ENCODE data around the gene CAMK2B. TPM values are rescaled to one million over a fixed set of nuclear protein-coding genes. Genes with fewer than 3 reads are reported as not detected.

The CAMK2B gene
- total and polyA plus RNA-seq, 2 experiments from 2014 or later = 0.37 to 1.7 TPM

- Histone ChIP-seq H3K4me1 (ENCODE audit: insufficient read depth) (no peaks in the 10 kb centered on the region), H3K79me2 (no peaks in the 10 kb centered on the region), H3K9me3 (ENCODE audit: low read depth) (no peaks in the 10 kb centered on the region), H3K9me2 (replicated peaks; ENCODE audit: insufficient read depth) (no peaks in the 10 kb centered on the region), H3K4me2 (no peak overlapping the region), H2AFZ (no peak overlapping the region), H4K20me1 (ENCODE audit: insufficient read depth, poor library complexity, severe bottlenecking) (no peaks in the 10 kb centered on the region), H3K27me3 (no peaks in the 10 kb centered on the region), H3K27ac (no peak overlapping the region), H3K4me3 (no peak overlapping the region), H3K36me3 (replicated peaks; ENCODE audit: insufficient read depth, low read depth) (no peaks in the 10 kb centered on the region)
- WGBS (ENCODE audit: low lambda C conversion rate, missing lambda C conversion rate) = 95% methylated on average over 24 of the region's 24 CpGs
- no peak for DNase-seq (ENCODE audit: low spot score)
- TF ChIP-seq CTCF (IDR thresholded peaks at IDR 0.05; ENCODE audit: poor library complexity) = no peak
- TF ChIP-seq EZH2 (IDR thresholded peaks at IDR 0.05; ENCODE audit: borderline replicate concordance) = no peak
- no peak for TF ChIP-seq EZH2phosphoT487 (IDR thresholded peaks at IDR 0.05; ENCODE audit: low read depth, severe bottlenecking, unreplicated experiment)
Observed at GRCh38 chr7:44220358-44221112, 104.9 kb downstream of the CAMK2B start.

DNA sequence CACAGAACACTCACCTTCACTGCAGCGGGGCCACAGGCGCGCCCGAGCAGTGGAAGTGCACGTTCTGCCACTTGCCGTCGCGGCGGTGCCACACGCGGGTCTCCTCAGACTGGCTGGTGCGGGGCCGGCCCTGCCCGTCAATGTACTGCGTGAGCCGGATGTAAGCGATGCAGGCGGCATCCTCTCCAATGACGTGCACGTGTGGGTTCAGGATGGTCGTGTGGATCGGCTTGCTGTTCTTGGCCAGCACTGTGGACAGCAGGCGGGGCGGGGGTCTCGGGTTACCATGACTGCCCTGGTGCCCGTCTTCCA is 105.4 kb downstream of the CAMK2B start:
- no peak overlapping the region for H3K27ac ChIP-seq
- no peaks in the 10 kb centered on the region for H3K9me3 ChIP-seq (ENCODE audit: low read depth)
- H3K4me2 ChIP-seq = no peak overlapping the region
- H4K20me1 ChIP-seq (ENCODE audit: insufficient read depth, poor library complexity, severe bottlenecking) = no peaks in the 10 kb centered on the region
- H3K79me2 ChIP-seq = no peaks in the 10 kb centered on the region
- no peaks in the 10 kb centered on the region for H3K36me3 ChIP-seq (replicated peaks; ENCODE audit: insufficient read depth, low read depth)
- no peaks in the 10 kb centered on the region for H3K27me3 ChIP-seq
- H2AFZ ChIP-seq = no peak overlapping the region
- no peak for DNase-seq (ENCODE audit: low spot score)
- H3K4me1 ChIP-seq (ENCODE audit: insufficient read depth) = no peaks in the 10 kb centered on the region
- H3K4me3 ChIP-seq = no peak overlapping the region
- 92% methylated on average over 26 of the region's 26 CpGs for WGBS (ENCODE audit: low lambda C conversion rate, missing lambda C conversion rate)
- no peak for TF ChIP-seq EZH2 (IDR thresholded peaks at IDR 0.05; ENCODE audit: borderline replicate concordance)
- no peak for TF ChIP-seq CTCF (IDR thresholded peaks at IDR 0.05; ENCODE audit: poor library complexity)
- no peaks in the 10 kb centered on the region for H3K9me2 ChIP-seq (replicated peaks; ENCODE audit: insufficient read depth)

DNA sequence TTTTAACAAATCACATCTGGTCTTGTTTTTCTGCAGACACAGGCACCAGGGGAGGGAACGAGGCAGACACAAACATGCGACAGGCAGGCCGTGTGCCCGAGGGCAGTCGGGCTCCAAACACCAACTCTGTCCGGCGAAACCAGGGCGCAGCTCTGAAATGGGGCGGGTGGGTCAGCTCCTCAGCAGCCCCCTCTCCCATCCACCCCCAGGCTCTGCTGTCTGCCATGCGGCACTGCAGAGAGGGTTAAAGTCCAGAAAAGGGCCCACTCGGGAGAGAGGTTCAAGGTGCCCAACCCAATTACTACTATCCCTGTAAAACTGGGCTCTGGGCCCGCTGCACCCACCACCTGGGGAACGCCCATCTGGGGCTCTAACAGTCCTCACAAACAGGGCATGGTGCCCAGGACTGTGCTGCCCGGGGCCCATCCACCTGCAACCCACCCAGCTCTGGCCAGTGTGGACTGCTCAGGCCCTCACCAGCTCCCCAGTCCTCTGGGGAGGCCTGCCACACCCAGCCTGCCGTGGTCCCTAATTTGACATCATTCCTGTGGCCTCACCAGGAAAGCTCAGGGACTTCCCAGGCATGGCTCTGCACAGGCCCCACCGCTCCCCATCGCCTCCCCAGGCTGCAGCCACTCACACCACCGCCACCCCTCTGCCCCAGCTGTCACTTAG is 105.9 kb downstream of the CAMK2B start:
- Histone ChIP-seq H2AFZ (no peak overlapping the region), H3K9me3 (ENCODE audit: low read depth) (no peaks in the 10 kb centered on the region), H3K27me3 (no peaks in the 10 kb centered on the region), H3K4me1 (ENCODE audit: insufficient read depth) (no peaks in the 10 kb centered on the region), H3K79me2 (no peaks in the 10 kb centered on the region), H3K4me3 (no peak overlapping the region), H3K36me3 (replicated peaks; ENCODE audit: insufficient read depth, low read depth) (no peaks in the 10 kb centered on the region), H3K4me2 (no peak overlapping the region), H3K9me2 (replicated peaks; ENCODE audit: insufficient read depth) (no peaks in the 10 kb centered on the region), H3K27ac (no peak overlapping the region), H4K20me1 (ENCODE audit: insufficient read depth, poor library complexity, severe bottlenecking) (no peaks in the 10 kb centered on the region)
- WGBS (ENCODE audit: low lambda C conversion rate, missing lambda C conversion rate) = 92% methylated on average over 18 of the region's 18 CpGs
- no peak for DNase-seq (ENCODE audit: low spot score)
- TF ChIP-seq EZH2 (IDR thresholded peaks at IDR 0.05; ENCODE audit: borderline replicate concordance) (no peak), CTCF (IDR thresholded peaks at IDR 0.05; ENCODE audit: poor library complexity) (no peak), EZH2phosphoT487 (IDR thresholded peaks at IDR 0.05; ENCODE audit: low read depth, severe bottlenecking, unreplicated experiment) (no peak)

Measured in hepatocyte (in vitro differentiated cells).